SIG-M5 (cell line): ENCODE data around the gene C1orf116.

Source experiments
- DNase-seq: peaks from one replicate; lab custom pipeline; 2025; lab: John Stamatoyannopoulos, UW

The C1orf116 gene

DNA sequence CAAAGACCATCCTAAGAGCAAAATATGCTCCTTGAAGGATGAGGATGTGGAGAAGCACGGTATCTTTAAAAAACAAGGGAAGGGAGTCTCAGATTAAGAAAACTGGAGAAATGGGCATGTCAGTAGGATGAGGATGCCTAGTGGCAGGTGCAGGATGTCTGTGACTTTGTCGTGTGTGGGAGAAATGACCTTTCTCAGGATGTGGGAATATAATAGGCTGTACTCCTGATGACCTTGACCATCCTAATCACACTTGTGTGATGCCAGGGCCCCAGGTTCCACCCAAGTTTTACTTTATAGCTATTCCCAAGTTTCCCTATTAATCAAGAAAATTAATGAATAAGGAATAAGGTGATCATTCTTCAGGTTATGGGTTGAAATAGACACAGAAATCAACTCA, 12.9 kb downstream of the C1orf116 start:
- no peak for DNase-seq

DNA sequence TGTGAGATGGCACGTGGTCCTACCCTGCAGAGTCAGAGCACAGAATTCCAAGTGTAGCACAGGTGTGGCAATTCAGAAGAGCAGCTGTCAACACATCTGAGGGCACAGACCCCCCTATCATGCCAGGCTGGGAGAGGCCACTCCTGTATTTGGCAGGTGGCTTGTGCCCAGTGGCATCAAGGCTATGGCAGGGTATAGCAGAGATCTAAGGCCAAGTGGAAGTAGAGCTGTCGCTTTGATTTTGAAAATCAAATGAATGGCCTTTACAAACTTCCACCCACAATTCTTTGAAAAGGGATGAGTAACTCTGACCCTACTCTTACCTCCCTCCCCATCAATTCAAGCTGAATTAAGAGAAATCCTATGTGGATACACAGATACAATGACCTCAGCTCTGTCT, 13.4 kb downstream of the C1orf116 start:
- DNase-seq = no peak

- no peak for DNase-seq
These were observed 13.8 kb downstream of the C1orf116 start for GRCh38 chr1:207018707-207019106.

DNA sequence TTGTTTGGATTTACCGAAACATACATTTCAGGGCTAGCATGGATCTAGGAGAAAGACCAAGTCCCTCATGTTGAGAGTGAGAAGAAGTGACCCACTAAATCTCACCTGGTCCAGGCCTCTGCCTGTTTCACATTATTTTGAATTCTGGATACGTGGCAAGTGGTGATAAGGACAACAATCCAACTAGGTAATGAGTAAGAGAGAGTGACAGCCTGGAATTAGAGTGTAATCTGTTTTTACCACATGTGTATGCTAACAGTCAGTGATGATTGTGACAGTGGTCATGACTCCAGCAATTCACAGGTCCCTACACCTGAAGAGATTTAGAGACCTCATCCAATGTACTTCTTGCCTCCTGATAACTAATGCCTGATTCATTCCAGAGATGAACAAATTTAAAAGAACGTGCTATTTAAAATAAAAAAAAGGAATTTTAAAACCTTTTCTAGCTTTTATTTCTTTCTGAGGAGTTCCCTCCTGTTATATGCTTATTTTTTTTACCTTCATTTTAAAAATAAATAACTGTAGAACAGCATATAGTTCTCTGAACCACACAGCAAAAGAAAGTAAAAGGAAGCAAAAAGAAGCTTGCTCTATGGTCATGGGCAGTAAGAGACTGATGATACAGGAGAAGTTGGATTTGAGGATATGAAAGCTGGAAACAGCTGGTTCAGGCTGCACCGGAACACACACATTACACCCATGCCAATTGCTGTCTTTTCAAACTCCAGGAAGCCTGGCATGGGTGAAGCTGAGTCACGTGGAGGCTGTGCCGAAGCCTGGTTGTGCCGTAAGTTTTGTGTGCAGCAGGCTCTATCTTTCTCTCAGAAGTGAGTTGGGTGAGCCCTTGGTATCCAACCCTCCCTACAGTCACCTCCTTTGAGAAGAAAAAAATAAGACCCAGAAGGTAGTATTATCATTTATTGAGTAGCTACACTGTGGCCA, 14.7 kb downstream of the C1orf116 start:
- DNase-seq = no peak

- no peak for DNase-seq
These were observed 16.8 kb downstream of the C1orf116 start for GRCh38 chr1:207015791-207016190.

- no peak for DNase-seq
These were observed 17.8 kb downstream of the C1orf116 start for GRCh38 chr1:207014728-207015127.

GRCh38 chr1:207013321-207014085, 19.1 kb downstream of the C1orf116 start:
- DNase-seq = no peak

DNA sequence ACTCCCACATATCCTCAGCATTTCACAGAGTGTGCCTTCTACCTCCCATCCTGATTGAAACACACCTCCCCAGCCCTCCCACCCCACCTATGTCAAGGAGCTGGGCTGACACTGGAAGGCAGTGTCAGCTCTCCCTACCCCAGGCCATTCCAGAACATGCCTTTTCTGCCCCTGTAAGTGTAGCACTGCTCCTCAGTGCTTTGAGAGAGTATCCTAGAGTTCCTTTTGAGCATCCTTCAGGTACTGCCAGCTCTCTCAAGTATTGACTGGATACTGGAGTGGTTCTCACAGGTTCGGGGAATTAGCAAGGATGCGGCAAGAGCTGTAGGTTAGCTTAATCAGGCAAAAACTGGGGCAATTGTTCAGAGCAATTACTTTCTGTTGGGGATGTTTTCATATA, 21.8 kb downstream of the C1orf116 start:
- DNase-seq = no peak

DNA sequence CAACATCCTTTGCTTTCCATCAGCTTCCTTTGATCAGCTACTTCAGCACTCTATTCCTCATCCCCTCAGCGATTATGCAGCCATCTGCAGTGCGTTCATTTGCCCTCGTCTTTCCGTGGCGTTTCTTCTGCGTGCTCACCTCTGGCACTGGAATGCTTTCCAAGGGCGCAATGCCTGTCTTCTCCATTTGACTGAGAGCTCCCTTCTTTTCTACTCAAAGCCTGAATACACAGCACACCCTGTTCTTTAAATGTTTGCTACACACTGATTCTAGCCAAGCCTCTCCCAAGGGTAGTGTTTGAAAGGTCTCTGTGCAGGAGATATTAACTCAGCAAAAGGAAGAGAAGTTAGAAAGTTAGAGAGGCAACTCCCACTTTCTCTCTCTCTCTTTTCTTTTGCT, 22.6 kb downstream of the C1orf116 start:
- no peak for DNase-seq

GRCh38 chr1:207009182-207009850, 23.2 kb downstream of the C1orf116 start:
- DNase-seq = no peak

DNA sequence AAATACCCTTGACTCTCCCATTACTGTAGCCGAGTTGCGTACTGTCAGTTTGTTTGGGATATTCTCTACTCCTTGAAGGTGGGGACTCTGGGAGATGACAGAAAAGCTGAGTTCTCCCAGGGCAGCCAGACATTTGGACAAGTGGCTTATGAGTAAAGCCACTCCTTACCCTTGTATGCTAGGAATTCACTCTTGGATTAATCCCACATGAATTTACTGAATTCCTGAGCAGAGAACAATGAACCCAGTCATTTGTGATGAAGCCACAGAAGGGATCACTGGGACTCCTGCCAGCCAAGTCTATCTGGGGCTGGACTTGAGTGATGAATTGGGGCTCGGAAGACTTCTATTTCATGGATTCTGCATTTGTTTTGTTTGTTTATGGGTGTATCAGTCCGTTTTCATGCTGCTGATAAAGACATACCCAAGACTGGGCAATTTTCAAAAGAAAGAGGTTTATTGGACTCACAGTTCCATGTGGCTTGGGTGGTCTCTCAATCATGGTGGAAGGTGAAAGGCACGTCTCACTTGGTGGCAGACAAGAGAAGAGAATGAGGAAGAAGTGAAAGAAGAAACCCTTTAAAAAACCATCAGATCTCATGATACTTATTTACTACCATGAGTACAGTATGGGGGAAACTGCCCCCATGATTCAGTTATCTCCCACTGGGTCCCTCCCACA, 25.1 kb downstream of the C1orf116 start:
- DNase-seq = no peak

DNA sequence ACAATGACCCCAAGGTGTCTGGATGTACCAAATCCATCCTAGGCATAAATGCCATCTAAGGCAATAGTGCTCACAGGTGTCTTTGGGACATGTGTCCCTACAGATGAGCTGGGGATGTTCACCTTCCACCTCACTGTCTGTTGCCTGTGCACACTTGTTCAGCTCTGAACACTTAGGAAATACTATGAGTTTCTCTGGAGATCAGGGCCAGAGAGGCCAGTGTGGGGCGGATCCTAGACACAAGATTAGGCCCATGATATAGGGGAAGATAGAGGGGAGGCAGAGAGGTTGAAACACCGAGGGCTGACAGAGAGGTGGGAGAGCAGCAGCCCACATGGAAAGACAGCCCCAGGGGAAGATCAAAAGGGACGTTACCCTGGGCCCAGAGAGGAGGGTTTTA, 25.6 kb downstream of the C1orf116 start:
- DNase-seq = no peak

- no peak for DNase-seq
These were observed 26.5 kb downstream of the C1orf116 start for GRCh38 chr1:207006083-207006482.

GRCh38 chr1:207004931-207005830, 27.4 kb downstream of the C1orf116 start:
- DNase-seq = no peak

DNA sequence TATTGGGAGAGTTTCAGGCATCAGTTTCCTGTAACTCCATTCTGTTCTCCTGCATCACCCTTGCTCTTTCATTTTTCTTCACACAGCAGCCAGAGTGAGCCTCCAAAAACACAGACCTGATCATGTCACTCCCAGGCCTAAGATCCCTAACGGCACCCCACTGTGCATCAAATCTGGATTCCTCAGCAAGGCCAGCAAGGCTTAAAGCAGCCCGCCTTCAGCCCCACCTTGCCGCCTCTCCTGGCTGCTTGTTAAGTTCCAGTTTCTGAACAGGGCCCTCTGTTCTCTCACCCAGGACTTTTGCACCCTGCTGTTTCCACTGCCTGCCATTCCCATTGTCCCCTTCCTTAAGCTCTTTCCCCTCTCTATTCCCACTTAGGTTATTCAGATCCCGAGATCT, 29.3 kb downstream of the C1orf116 start:
- no peak for DNase-seq

DNA sequence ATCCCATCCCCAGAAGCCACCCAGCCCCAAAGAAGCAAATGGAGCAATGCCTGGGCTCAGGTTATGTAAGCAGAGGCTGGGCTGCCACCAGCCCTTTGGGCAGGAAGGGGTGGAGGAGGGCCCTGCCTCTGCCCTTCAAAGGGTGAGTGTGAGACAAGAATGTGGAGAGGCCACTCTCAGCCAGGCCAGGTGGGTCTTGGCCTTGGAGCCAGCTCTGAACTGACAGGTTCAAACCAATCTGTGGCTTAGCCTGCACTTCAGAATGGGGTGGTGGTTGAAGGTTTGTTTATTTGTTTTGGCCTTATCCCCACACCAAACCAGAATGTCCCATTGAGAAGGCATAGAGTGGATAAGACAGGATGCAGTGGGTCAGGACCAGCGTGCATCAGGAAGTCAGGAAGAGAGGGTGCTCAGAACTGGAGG, 29.8 kb downstream of the C1orf116 start:
- DNase-seq = no peak

DNA sequence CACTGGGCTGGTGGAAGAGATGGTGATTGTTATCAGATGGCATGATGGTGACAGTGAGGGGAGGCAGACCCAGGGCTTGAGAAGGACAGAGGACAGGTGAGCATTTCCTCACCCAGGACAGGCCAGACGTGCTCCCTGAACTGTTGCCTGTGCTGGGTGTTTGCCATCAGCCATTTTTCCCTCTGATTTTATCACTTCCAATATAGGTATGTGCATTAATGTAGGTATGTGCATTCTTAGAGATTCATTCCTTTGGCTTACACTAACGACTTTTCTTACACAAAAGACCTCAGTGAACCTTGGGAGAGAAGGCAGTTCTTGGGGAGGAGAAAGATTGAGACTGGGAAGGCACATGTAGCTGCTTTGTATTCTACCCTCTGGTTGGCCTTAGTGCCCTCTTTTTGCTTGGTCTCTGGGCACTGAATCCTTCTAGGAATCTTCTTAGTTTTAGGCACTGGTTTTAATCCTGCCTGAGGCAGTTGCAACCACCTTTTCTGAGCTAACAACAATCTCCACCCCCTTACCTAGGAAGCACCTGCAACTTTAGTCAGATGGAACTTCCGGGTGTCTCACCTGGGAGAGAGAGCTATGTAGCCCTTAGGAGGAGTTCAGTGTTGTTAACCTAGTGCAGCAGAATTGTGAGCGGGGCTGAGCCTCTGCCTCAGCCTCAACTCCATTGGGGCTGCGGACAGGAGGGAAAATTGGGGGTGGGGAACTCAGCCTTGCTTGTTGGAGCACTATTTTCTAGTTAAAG, 30.9 kb downstream of the C1orf116 start:
- DNase-seq = no peak

DNA sequence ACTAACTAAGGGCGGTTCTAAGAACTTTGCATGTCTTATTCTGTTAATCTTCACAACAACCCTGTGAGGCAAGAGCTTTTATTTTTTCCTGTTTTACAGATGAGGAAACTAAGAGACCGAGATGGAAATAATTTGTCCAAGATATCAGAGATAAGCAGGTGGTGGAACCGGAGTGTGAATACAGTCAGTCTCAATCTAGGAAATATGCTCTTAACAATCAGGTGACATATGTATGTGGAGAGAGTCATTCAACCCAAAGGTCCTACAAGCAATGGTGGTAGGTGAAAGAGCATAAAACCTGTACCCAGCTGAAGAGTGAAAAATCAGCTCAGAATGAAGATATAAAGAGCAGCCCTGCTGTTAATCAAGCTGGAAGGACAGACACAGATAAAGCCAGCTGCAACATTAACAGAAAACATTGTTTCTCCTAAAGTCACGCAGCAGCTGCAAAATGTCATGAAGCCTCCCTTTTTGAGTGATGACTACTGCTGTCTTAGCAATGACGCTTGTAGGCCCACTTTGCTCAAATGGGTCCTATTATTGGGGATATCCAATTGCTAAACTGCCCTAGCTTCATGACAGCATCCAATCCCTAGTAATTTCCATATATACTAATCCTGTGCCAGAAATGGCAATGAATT, 31.8 kb downstream of the C1orf116 start:
- no peak for DNase-seq

DNA sequence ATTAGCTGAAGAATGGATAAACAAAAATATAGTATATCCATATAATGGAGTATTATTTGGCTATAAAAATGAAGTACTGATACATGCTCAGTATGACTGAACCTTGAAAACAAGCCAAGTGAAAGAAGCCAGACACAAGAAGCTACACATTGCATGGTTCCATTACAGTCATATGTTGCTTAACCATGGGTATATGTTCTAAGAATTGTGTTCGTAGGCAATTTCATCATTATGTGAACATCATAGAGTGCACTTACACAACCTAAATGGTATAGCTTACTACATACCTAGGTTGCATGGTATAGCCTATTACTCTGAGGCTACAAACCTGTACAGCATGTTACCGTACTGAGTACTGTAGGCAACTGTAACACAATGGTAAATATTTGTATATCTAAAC, 33.7 kb downstream of the C1orf116 start:
- no peak for DNase-seq

DNA sequence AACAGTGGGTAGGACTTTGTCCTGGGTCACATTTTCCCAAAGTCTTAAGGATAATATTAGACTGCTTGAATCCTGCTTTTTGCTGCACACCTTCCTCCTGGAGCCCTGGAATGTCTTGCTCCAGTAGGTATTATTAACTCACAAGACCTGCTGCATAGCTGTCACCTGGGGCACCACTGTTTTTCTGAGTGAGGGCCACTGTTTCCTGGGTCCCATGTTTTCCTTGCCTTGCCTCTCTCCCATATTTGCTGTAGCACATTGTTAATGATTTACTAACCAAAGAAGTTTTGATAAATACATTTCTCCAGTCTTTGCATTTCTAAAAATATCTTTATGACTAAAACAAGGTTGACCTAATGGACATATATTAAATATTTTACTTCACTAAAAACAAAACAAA, 39.8 kb downstream of the C1orf116 start:
- DNase-seq = no peak
